ENCODE data around the gene PEG3.

The PEG3 gene

GRCh38 chr19:56806639-56807038, 33.9 kb downstream of the PEG3 start:
- DNase-seq, result no peak

Data from NK-92 treated with Interleukin-12 subunit alpha and Interleukin-12 subunit beta, amount 100 ng/mL, for 24 hours (cell line).